Iris pigment epithelial cell (primary cell): ENCODE data around the gene CIAO2B.
A peak's percentile ranks its signal among the peaks of the same experiment; 100 is the strongest.
"Not testable (repeated sequence)": the region's sequence is repeated elsewhere in the genome, so short reads cannot be mapped to it uniquely, and the experiment has no call there.

ENCODE experiments used
- DNase-seq: peaks from one replicate; pipeline ENCODE4 v3.0.0-alpha.2; 2011; ENCODE audit warnings: low read depth

CIAO2B gene

GRCh38 chr16:66955363-66956153, 21.4 kb upstream of the CIAO2B start:
- not testable (repeated sequence) for DNase-seq

- DNase-seq, result peak; percentile 73
Observed at GRCh38 chr16:66954097-66954659, 20.0 kb upstream of the CIAO2B start.

GRCh38 chr16:66953462-66954096, 19.4 kb upstream of the CIAO2B start:
- DNase-seq, result no peak

- no peak for DNase-seq
Observed at GRCh38 chr16:66952430-66953110, 18.4 kb upstream of the CIAO2B start.

- no peak for DNase-seq
Observed at GRCh38 chr16:66950971-66951790, 17.0 kb upstream of the CIAO2B start.

GRCh38 chr16:66950437-66950836, 16.2 kb upstream of the CIAO2B start:
- no peak for DNase-seq

- DNase-seq, result no peak
Observed at GRCh38 chr16:66949472-66949871, 15.3 kb upstream of the CIAO2B start.

GRCh38 chr16:66948837-66949225, 14.6 kb upstream of the CIAO2B start:
- DNase-seq, result no peak

GRCh38 chr16:66948134-66948836, 14.1 kb upstream of the CIAO2B start:
- no peak for DNase-seq

- peak; percentile 80 for DNase-seq
Observed at GRCh38 chr16:66947302-66948065, 13.3 kb upstream of the CIAO2B start.

- DNase-seq, result no peak
Observed at GRCh38 chr16:66946974-66947301, 12.7 kb upstream of the CIAO2B start.

- no peak for DNase-seq
Observed at GRCh38 chr16:66946541-66946940, 12.3 kb upstream of the CIAO2B start.

GRCh38 chr16:66945939-66946338, 11.7 kb upstream of the CIAO2B start:
- DNase-seq, result no peak

- DNase-seq, result not testable (repeated sequence)
Observed at GRCh38 chr16:66944971-66945370, 10.8 kb upstream of the CIAO2B start.

- DNase-seq, result no peak
Observed at GRCh38 chr16:66944054-66944441, 9.8 kb upstream of the CIAO2B start.

GRCh38 chr16:66943426-66944053, 9.3 kb upstream of the CIAO2B start:
- no peak for DNase-seq

GRCh38 chr16:66942981-66943380, 8.8 kb upstream of the CIAO2B start:
- DNase-seq, result no peak

GRCh38 chr16:66940236-66940635, 6.0 kb upstream of the CIAO2B start:
- DNase-seq, result no peak

GRCh38 chr16:66939366-66939765, 5.2 kb upstream of the CIAO2B start:
- no peak for DNase-seq

- no peak for DNase-seq
Observed at GRCh38 chr16:66937725-66938337, 3.6 kb upstream of the CIAO2B start.
